GM23338 (cell line): ENCODE data around the gene VEGFD. TPM values are rescaled to one million over a fixed set of nuclear protein-coding genes. Genes with fewer than 3 reads are reported as not detected.

ENCODE experiments used
- ATAC-seq: fragments of 200-7000 bp; cut with Tn5 transposase; 3 replicates; pipeline ENCODE4 v1.9.1; 2020
- DNase-seq: peaks from one replicate; pipeline ENCODE4 v3.0.0-alpha.2; 2015; ENCODE audit warnings: low spot score
- H2AFZ ChIP-seq: fragments of 200-600 bp; sonication (generic); 2 replicates; pipeline ENCODE4 v1.8.0; 2016; ENCODE audit warnings: antibody characterized with exemption, mild to moderate bottlenecking, moderate library complexity
- H3F3A ChIP-seq: fragments of 200-600 bp; sonication (generic); replicated peaks from 2 replicates; pipeline ENCODE4 v1.8.0; 2017; ENCODE audit warnings: antibody characterized with exemption, mixed run types, low read depth
- H3K27ac ChIP-seq: fragments of 200-600 bp; sonication (generic); 2 replicates; pipeline ENCODE4 v1.6.1; 2016; ENCODE audit warnings: low read depth
- H3K27me3 ChIP-seq: fragments of 200-600 bp; sonication (generic); 2 replicates; pipeline ENCODE4 v1.8.0; 2016; ENCODE audit warnings: mild to moderate bottlenecking, mixed run types, moderate library complexity; ENCODE audit not compliant: insufficient read depth
- H3K36me3 ChIP-seq: fragments of 200-600 bp; sonication (generic); 2 replicates; pipeline ENCODE4 v1.8.0; 2016; ENCODE audit warnings: mild to moderate bottlenecking; ENCODE audit not compliant: insufficient read depth
- H3K4me1 ChIP-seq: fragments of 200-600 bp; sonication (generic); 2 replicates; pipeline ENCODE4 v1.8.0; 2016; ENCODE audit warnings: mild to moderate bottlenecking, moderate library complexity; ENCODE audit not compliant: insufficient read depth
- H3K4me2 ChIP-seq: fragments of 200-600 bp; sonication (generic); 2 replicates; pipeline ENCODE4 v1.7.1; 2017; ENCODE audit warnings: mixed run types
- H3K4me3 ChIP-seq: fragments of 200-600 bp; sonication (generic); 2 replicates; pipeline ENCODE4 v1.6.1; 2016; ENCODE audit warnings: mixed run types
- H3K79me2 ChIP-seq: fragments of 200-600 bp; sonication (generic); replicated peaks from 2 replicates; pipeline ENCODE4 v1.8.0; 2017; ENCODE audit warnings: mild to moderate bottlenecking; ENCODE audit not compliant: insufficient read depth
- H3K9me2 ChIP-seq: fragments of 200-600 bp; sonication (generic); 2 replicates; pipeline ENCODE4 v1.8.0; 2017; ENCODE audit not compliant: insufficient read depth
- H4K20me1 ChIP-seq: fragments of 200-600 bp; sonication (generic); replicated peaks from 2 replicates; pipeline ENCODE4 v1.8.0; 2017; ENCODE audit warnings: mild to moderate bottlenecking; ENCODE audit not compliant: insufficient read depth
- H3K27ac Mint-ChIP-seq: 2 replicates; pipeline ENCODE4 v1.8.0; 2020; ENCODE audit warnings: inconsistent platforms, mild to moderate bottlenecking, moderate library complexity, mixed read lengths
- H3K27me3 Mint-ChIP-seq: 3 replicates; pipeline ENCODE4 v1.8.0; 2022; ENCODE audit warnings: low read depth, mild to moderate bottlenecking, moderate library complexity, mixed read lengths, inconsistent platforms; ENCODE audit not compliant: insufficient read depth, poor library complexity
- H3K36me3 Mint-ChIP-seq: 3 replicates; pipeline ENCODE4 v1.8.0; 2021; ENCODE audit warnings: low read depth, mild to moderate bottlenecking, inconsistent platforms, moderate library complexity, mixed read lengths
- H3K4me1 Mint-ChIP-seq: 3 replicates; pipeline ENCODE4 v1.8.0; 2020; ENCODE audit warnings: mild to moderate bottlenecking, inconsistent platforms, mixed read lengths
- H3K4me3 Mint-ChIP-seq: 3 replicates; pipeline ENCODE4 v1.8.0; 2021; ENCODE audit warnings: moderate library complexity, mild to moderate bottlenecking, inconsistent platforms, mixed read lengths
- H3K9me3 Mint-ChIP-seq: 3 replicates; pipeline ENCODE4 v1.8.0; 2020; ENCODE audit warnings: moderate library complexity, mild to moderate bottlenecking, inconsistent platforms, mixed read lengths
- CTCF ChIP-seq, 2 experiments: fragments of 200-600 bp in 1 of 2; sonication (generic) in 1 of 2; conservative IDR thresholded peaks; 2 replicates each; pipeline versions ENCODE4 v1.5.1 to v1.6.1; 2016 to 2017; ENCODE audit warnings: antibody characterized with exemption in 2 of 2, low read depth in 2 of 2, mild to moderate bottlenecking in 2 of 2, moderate library complexity in 1 of 2
- ETS1 ChIP-seq: IDR thresholded peaks from 2 replicates; pipeline ENCODE4 v1.6.1; 2016; ENCODE audit warnings: antibody characterized with exemption
- EZH2 ChIP-seq: fragments of 200-600 bp; sonication (generic); IDR thresholded peaks from one replicate; pipeline ENCODE4 v1.8.0; 2017; ENCODE audit warnings: antibody characterized with exemption, mild to moderate bottlenecking, low read depth; ENCODE audit not compliant: unreplicated experiment
- NANOG ChIP-seq: IDR thresholded peaks from 2 replicates; pipeline ENCODE4 v1.6.1; 2016; ENCODE audit warnings: antibody characterized with exemption, borderline replicate concordance
- POLR2AphosphoS5 ChIP-seq: IDR thresholded peaks from 2 replicates; pipeline ENCODE4 v1.6.1; 2016; ENCODE audit warnings: antibody characterized with exemption, low read depth
- STAT1 ChIP-seq: IDR thresholded peaks from one replicate; pipeline ENCODE4 v1.6.1; 2016; ENCODE audit warnings: antibody characterized with exemption; ENCODE audit not compliant: unreplicated experiment
- ZNF114 ChIP-seq: fragments of 250-450 bp; sonication (Bioruptor Pico); IDR thresholded peaks from 2 replicates; pipeline ENCODE4 v1.5.0; 2020; ENCODE audit warnings: mild to moderate bottlenecking, moderate library complexity
- ZNF331 ChIP-seq: fragments of 250-450 bp; sonication (Bioruptor Pico); IDR thresholded peaks from 2 replicates; pipeline ENCODE4 v1.5.0; 2020; ENCODE audit warnings: low read depth, mild to moderate bottlenecking, moderate library complexity
- polyA plus RNA-seq: library from polyadenylated mRNA; unstranded; fragments of >200 nt; fragmentation: Nextera tagmentation; extraction: Ambion mirVana; gene quantifications from 2 replicates; pipeline ENCODE4 v1.2.1, GENCODE V29; 2016
- total RNA-seq: library from RNA; depleted of rRNA; stranded (reverse); fragments of >200 nt; shearing (Covaris generic); gene quantifications from 2 replicates; pipeline ENCODE4 v1.2.3, GENCODE V29; 2014
- TF ChIP-seq, protein P1 (sequence below): fragments of 250-450 bp; sonication (Bioruptor Pico); IDR thresholded peaks from 2 replicates; pipeline ENCODE4 v1.5.0; 2020; ENCODE audit warnings: mild to moderate bottlenecking, moderate library complexity
- TF ChIP-seq, protein P2 (sequence below): IDR thresholded peaks from one replicate; pipeline ENCODE4 v1.6.1; 2018; ENCODE audit warnings: antibody characterized with exemption; ENCODE audit not compliant: unreplicated experiment

Gene VEGFD
- total and polyA plus RNA-seq, 2 experiments from 2014 or later = 0.13 TPM; not detected in 1

- Mint-ChIP-seq H3K27ac (no peak overlapping the region), H3K4me1 (no peaks in the 10 kb centered on the region; the same call in 2 of the 3 replicates), H3K9me3 (no peaks in the 10 kb centered on the region), H3K4me3 (no peak overlapping the region), H3K36me3 (peaks cover 6% of the 10 kb centered on the region; the same call in 1 of the 3 replicates), H3K27me3 (peaks cover 6% of the 10 kb centered on the region)
- no peaks in the 10 kb centered on the region for H3K27me3 ChIP-seq
- no peak for TF ChIP-seq POLR2AphosphoS5
- TF ChIP-seq STAT1 = no peak
- no peak for TF ChIP-seq EZH2
- ATAC-seq (no peak), DNase-seq (no peak)
- H3K4me2 ChIP-seq = no peak overlapping the region
- H3F3A ChIP-seq = no peaks in the 10 kb centered on the region
- H4K20me1 ChIP-seq = no peaks in the 10 kb centered on the region; the same call in 1 of the 2 replicates
- H3K36me3 ChIP-seq = no peaks in the 10 kb centered on the region
- H2AFZ ChIP-seq = no peak overlapping the region
- no peaks in the 10 kb centered on the region for H3K9me2 ChIP-seq
- H3K4me3 ChIP-seq = no peak overlapping the region
- no peak overlapping the region for H3K27ac ChIP-seq
- H3K4me1 ChIP-seq = no peaks in the 10 kb centered on the region
- H3K79me2 ChIP-seq = no peaks in the 10 kb centered on the region
Observed at GRCh38 chrX:15430076-15430475, 45.9 kb upstream of the VEGFD start.

DNA sequence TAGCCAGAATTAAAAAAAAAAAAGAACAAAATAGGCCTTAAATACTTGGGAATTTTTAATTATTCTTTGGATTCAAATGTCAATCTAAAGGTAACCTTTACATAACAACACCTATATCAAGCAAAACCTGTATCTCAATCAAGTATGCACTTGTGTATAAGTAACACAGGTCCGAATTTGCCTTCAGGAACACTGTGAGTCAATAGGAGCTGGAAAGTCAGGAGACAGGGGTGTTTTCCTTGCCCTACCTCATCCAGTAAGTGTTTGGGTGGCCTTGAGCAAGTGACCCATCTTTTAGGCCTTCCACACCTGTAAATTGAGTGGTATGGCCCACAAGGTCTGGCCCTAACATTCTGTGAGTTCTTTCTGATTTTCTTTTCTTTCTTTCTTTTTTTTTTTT is 40.8 kb upstream of the VEGFD start:
- no peaks in the 10 kb centered on the region for H3K36me3 ChIP-seq
- H3K4me3 Mint-ChIP-seq = no peak overlapping the region
- H2AFZ ChIP-seq = no peak overlapping the region
- H3K9me3 Mint-ChIP-seq = no peaks in the 10 kb centered on the region
- no peaks in the 10 kb centered on the region for H3K27me3 Mint-ChIP-seq
- no peaks in the 10 kb centered on the region for H3K9me2 ChIP-seq
- no peak overlapping the region for H3K27ac ChIP-seq
- H3K36me3 Mint-ChIP-seq = peaks cover 8% of the 10 kb centered on the region; the same call in 1 of the 3 replicates
- no peaks in the 10 kb centered on the region for H3K4me1 Mint-ChIP-seq
- H3K27ac Mint-ChIP-seq = no peak overlapping the region
- no peaks in the 10 kb centered on the region for H3K79me2 ChIP-seq
- DNase-seq (no peak), ATAC-seq (no peak)
- no peaks in the 10 kb centered on the region for H4K20me1 ChIP-seq
- no peak overlapping the region for H3K4me2 ChIP-seq
- no peaks in the 10 kb centered on the region for H3F3A ChIP-seq
- H3K4me3 ChIP-seq = no peak overlapping the region
- no peaks in the 10 kb centered on the region for H3K4me1 ChIP-seq
- H3K27me3 ChIP-seq = no peaks in the 10 kb centered on the region
- TF ChIP-seq ZNF331 (CRISPR knock-in tag) (no peak), POLR2AphosphoS5 (no peak), CTCF (conservative IDR thresholded peaks at IDR 0.05; ENCODE audit: low read depth in 2 of 2) (no peak), ZNF114 (CRISPR knock-in tag) (no peak), ETS1 (no peak), NANOG (no peak)
- TF ChIP-seq, protein P1, sequence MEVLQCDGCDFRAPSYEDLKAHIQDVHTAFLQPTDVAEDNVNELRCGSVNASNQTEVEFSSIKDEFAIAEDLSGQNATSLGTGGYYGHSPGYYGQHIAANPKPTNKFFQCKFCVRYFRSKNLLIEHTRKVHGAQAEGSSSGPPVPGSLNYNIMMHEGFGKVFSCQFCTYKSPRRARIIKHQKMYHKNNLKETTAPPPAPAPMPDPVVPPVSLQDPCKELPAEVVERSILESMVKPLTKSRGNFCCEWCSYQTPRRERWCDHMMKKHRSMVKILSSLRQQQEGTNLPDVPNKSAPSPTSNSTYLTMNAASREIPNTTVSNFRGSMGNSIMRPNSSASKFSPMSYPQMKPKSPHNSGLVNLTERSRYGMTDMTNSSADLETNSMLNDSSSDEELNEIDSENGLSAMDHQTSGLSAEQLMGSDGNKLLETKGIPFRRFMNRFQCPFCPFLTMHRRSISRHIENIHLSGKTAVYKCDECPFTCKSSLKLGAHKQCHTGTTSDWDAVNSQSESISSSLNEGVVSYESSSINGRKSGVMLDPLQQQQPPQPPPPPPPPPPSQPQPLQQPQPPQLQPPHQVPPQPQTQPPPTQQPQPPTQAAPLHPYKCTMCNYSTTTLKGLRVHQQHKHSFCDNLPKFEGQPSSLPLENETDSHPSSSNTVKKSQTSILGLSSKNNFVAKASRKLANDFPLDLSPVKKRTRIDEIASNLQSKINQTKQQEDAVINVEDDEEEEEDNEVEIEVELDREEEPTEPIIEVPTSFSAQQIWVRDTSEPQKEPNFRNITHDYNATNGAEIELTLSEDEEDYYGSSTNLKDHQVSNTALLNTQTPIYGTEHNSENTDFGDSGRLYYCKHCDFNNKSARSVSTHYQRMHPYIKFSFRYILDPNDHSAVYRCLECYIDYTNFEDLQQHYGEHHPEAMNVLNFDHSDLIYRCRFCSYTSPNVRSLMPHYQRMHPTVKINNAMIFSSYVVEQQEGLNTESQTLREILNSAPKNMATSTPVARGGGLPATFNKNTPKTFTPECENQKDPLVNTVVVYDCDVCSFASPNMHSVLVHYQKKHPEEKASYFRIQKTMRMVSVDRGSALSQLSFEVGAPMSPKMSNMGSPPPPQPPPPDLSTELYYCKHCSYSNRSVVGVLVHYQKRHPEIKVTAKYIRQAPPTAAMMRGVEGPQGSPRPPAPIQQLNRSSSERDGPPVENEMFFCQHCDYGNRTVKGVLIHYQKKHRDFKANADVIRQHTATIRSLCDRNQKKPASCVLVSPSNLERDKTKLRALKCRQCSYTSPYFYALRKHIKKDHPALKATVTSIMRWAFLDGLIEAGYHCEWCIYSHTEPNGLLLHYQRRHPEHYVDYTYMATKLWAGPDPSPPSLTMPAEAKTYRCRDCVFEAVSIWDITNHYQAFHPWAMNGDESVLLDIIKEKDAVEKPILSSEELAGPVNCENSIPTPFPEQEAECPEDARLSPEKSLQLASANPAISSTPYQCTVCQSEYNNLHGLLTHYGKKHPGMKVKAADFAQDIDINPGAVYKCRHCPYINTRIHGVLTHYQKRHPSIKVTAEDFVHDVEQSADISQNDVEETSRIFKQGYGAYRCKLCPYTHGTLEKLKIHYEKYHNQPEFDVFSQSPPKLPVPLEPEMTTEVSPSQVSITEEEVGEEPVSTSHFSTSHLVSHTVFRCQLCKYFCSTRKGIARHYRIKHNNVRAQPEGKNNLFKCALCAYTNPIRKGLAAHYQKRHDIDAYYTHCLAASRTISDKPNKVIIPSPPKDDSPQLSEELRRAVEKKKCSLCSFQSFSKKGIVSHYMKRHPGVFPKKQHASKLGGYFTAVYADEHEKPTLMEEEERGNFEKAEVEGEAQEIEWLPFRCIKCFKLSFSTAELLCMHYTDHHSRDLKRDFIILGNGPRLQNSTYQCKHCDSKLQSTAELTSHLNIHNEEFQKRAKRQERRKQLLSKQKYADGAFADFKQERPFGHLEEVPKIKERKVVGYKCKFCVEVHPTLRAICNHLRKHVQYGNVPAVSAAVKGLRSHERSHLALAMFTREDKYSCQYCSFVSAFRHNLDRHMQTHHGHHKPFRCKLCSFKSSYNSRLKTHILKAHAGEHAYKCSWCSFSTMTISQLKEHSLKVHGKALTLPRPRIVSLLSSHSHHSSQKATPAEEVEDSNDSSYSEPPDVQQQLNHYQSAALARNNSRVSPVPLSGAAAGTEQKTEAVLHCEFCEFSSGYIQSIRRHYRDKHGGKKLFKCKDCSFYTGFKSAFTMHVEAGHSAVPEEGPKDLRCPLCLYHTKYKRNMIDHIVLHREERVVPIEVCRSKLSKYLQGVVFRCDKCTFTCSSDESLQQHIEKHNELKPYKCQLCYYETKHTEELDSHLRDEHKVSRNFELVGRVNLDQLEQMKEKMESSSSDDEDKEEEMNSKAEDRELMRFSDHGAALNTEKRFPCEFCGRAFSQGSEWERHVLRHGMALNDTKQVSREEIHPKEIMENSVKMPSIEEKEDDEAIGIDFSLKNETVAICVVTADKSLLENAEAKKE (CRISPR knock-in tag) = no peak
- TF ChIP-seq, protein P2, sequence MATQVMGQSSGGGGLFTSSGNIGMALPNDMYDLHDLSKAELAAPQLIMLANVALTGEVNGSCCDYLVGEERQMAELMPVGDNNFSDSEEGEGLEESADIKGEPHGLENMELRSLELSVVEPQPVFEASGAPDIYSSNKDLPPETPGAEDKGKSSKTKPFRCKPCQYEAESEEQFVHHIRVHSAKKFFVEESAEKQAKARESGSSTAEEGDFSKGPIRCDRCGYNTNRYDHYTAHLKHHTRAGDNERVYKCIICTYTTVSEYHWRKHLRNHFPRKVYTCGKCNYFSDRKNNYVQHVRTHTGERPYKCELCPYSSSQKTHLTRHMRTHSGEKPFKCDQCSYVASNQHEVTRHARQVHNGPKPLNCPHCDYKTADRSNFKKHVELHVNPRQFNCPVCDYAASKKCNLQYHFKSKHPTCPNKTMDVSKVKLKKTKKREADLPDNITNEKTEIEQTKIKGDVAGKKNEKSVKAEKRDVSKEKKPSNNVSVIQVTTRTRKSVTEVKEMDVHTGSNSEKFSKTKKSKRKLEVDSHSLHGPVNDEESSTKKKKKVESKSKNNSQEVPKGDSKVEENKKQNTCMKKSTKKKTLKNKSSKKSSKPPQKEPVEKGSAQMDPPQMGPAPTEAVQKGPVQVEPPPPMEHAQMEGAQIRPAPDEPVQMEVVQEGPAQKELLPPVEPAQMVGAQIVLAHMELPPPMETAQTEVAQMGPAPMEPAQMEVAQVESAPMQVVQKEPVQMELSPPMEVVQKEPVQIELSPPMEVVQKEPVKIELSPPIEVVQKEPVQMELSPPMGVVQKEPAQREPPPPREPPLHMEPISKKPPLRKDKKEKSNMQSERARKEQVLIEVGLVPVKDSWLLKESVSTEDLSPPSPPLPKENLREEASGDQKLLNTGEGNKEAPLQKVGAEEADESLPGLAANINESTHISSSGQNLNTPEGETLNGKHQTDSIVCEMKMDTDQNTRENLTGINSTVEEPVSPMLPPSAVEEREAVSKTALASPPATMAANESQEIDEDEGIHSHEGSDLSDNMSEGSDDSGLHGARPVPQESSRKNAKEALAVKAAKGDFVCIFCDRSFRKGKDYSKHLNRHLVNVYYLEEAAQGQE = no peak
